ENCODE data around the gene RUVBL2.

Gene RUVBL2

GRCh38 chr19:49010453-49010852, 16.8 kb downstream of the RUVBL2 start:
- Histone ChIP-seq H3K36me3 (replicated peaks; ENCODE audit: low read depth, low read length) (peaks cover 51% of the 10 kb centered on the region), H3K9ac (ENCODE audit: low read length) (no peak overlapping the region), H4K20me1 (ENCODE audit: insufficient read depth, low read length) (no peaks in the 10 kb centered on the region), H3K4me3 (ENCODE audit: low read length) (no peak overlapping the region), H3K9me3 (ENCODE audit: insufficient read depth, low read length) (no peaks in the 10 kb centered on the region), H3K4me2 (ENCODE audit: low read length) (no peak overlapping the region), H3K79me2 (ENCODE audit: low read length) (no peaks in the 10 kb centered on the region), H3K4me1 (ENCODE audit: low read length) (no peaks in the 10 kb centered on the region), H3K27me3 (ENCODE audit: low read depth, low read length) (no peaks in the 10 kb centered on the region), H2AFZ (ENCODE audit: low read depth, low read length) (no peak overlapping the region), H3K27ac (ENCODE audit: low read length) (no peak overlapping the region)
- no peak for TF ChIP-seq CTCF (IDR thresholded peaks at IDR 0.05; ENCODE audit: low read depth, low read length)
- no peak for TF ChIP-seq EZH2phosphoT487 (IDR thresholded peaks at IDR 0.05; ENCODE audit: low read depth)

GRCh38 chr19:49011194-49011593, 17.5 kb downstream of the RUVBL2 start:
- Histone ChIP-seq H3K36me3 (replicated peaks; ENCODE audit: low read depth, low read length) (peaks cover 52% of the 10 kb centered on the region), H2AFZ (ENCODE audit: low read depth, low read length) (no peak overlapping the region), H3K9ac (ENCODE audit: low read length) (no peak overlapping the region), H3K4me3 (ENCODE audit: low read length) (no peak overlapping the region), H4K20me1 (ENCODE audit: insufficient read depth, low read length) (no peaks in the 10 kb centered on the region), H3K4me2 (ENCODE audit: low read length) (no peak overlapping the region), H3K27me3 (ENCODE audit: low read depth, low read length) (no peaks in the 10 kb centered on the region), H3K27ac (ENCODE audit: low read length) (no peak overlapping the region), H3K9me3 (ENCODE audit: insufficient read depth, low read length) (no peaks in the 10 kb centered on the region), H3K4me1 (ENCODE audit: low read length) (no peaks in the 10 kb centered on the region), H3K79me2 (ENCODE audit: low read length) (no peaks in the 10 kb centered on the region)
- TF ChIP-seq CTCF (IDR thresholded peaks at IDR 0.05; ENCODE audit: low read depth, low read length) (no peak), EZH2phosphoT487 (IDR thresholded peaks at IDR 0.05; ENCODE audit: low read depth) (no peak)

GRCh38 chr19:49014123-49014869, 20.6 kb downstream of the RUVBL2 start:
- no peaks in the 10 kb centered on the region for H3K79me2 ChIP-seq (ENCODE audit: low read length)
- H3K9ac ChIP-seq (ENCODE audit: low read length): no peak overlapping the region
- H3K9me3 ChIP-seq (ENCODE audit: insufficient read depth, low read length): no peaks in the 10 kb centered on the region
- H3K27ac ChIP-seq (ENCODE audit: low read length): no peak overlapping the region
- no peaks in the 10 kb centered on the region for H3K4me1 ChIP-seq (ENCODE audit: low read length)
- peaks cover 42% of the 10 kb centered on the region for H3K36me3 ChIP-seq (replicated peaks; ENCODE audit: low read depth, low read length)
- no peak overlapping the region for H3K4me3 ChIP-seq (ENCODE audit: low read length)
- H3K4me2 ChIP-seq (ENCODE audit: low read length): no peak overlapping the region
- no peaks in the 10 kb centered on the region for H4K20me1 ChIP-seq (ENCODE audit: insufficient read depth, low read length)
- H3K27me3 ChIP-seq (ENCODE audit: low read depth, low read length): no peaks in the 10 kb centered on the region
- TF ChIP-seq CTCF (IDR thresholded peaks at IDR 0.05; ENCODE audit: low read depth, low read length) (no peak), EZH2phosphoT487 (IDR thresholded peaks at IDR 0.05; ENCODE audit: low read depth) (no peak)
- H2AFZ ChIP-seq (ENCODE audit: low read depth, low read length): no peak overlapping the region

- Histone ChIP-seq H4K20me1 (ENCODE audit: insufficient read depth, low read length) (no peaks in the 10 kb centered on the region), H3K9me3 (ENCODE audit: insufficient read depth, low read length) (no peaks in the 10 kb centered on the region), H3K9ac (ENCODE audit: low read length) (no peak overlapping the region), H3K4me2 (ENCODE audit: low read length) (no peak overlapping the region), H3K27ac (ENCODE audit: low read length) (no peak overlapping the region), H3K27me3 (ENCODE audit: low read depth, low read length) (no peaks in the 10 kb centered on the region), H3K79me2 (ENCODE audit: low read length) (no peaks in the 10 kb centered on the region), H2AFZ (ENCODE audit: low read depth, low read length) (no peak overlapping the region), H3K4me1 (ENCODE audit: low read length) (no peaks in the 10 kb centered on the region), H3K4me3 (ENCODE audit: low read length) (no peak overlapping the region), H3K36me3 (replicated peaks; ENCODE audit: low read depth, low read length) (peaks cover 38% of the 10 kb centered on the region)
- no peak for TF ChIP-seq CTCF (IDR thresholded peaks at IDR 0.05; ENCODE audit: low read depth, low read length)
- no peak for TF ChIP-seq EZH2phosphoT487 (IDR thresholded peaks at IDR 0.05; ENCODE audit: low read depth)
These were observed 21.2 kb downstream of the RUVBL2 start for GRCh38 chr19:49014870-49015255.
